ENCODE measurements around the gene SRD5A3.

The SRD5A3 gene

DNA sequence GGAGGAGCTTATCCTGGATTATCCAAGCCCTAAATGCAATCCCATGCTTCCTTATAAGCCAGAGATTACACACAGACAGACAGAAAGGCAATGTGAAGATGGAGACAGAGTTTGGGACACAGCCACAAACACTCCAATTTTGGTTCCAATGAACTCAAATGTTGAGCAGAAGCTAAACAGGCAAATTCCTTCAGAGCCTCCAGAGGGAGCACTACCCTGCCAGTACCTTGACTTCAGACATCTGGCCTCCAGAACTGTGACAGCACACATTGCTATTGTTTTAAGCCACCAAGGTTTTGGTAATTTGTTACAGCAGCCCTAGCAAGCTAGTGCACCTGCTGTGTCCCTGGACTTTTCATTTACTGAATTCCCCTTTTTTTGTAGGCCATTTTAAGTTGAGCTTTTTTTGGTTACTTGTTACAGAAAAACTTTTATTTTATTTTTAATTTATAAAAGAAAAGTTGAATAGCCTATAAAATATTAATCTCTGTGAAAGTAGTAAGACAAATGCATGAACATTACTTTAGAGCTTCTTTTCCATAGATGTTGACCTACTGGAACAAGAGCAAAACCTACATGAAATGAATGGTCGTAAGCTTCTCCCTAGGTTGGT is 33.4 kb upstream of the SRD5A3 start:
- peak; percentile 80 for TF ChIP-seq CTCF (IDR thresholded peaks at IDR 0.05; ENCODE audit: low read depth, low read length)
- H3K4me3 ChIP-seq (ENCODE audit: low read depth, low read length) = no peak overlapping the region

- no peak overlapping the region for H3K4me3 ChIP-seq (ENCODE audit: low read depth, low read length)
- TF ChIP-seq CTCF (IDR thresholded peaks at IDR 0.05; ENCODE audit: low read depth, low read length) = no peak
Observed at GRCh38 chr4:55314141-55314820, 31.8 kb upstream of the SRD5A3 start.

DNA sequence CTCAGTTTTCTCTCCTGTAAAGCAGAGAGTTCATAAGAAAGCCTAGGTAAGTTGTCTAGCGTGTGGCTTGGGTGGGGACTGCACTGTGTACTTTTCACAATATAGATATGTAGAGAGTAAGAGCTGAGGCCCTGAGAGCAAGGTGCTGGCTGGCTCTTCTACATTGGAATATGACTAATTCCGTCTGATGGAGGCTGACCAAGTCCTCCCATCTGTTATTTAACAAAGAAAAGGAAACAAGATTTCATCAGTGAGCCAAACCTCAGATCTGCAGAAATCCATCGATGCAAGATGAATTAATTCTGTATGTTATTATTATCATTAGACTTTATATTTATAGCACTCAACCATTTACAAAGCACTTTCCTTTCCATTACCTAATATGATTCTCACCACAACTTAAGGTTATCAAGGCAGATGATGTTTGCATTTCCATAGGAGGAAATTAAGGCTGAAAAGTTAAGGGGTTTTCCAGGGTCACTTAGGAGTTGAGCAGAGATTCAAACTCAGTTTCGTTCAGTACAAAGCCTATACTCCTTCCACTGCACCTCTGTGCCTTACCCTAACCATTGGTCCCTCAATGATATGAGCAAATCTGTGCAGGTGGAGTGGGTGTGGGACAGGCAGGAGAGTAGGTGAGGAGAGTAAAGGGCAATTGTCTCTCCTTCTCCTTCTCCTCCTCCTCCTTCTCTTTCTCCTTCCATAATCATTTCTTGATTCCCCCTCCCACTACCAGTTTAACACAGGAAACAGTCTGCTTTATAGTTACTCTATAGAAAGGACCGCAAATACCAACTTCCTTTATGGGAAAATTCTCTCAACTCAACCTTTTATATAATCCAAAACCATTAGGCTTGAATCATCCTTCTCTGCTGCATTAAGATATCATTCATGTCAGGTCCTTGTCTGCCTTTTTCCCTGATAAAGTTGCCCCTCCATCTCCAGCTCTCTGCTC is 27.6 kb upstream of the SRD5A3 start:
- H3K4me3 ChIP-seq (ENCODE audit: low read depth, low read length) = no peak overlapping the region
- no peak for TF ChIP-seq CTCF (IDR thresholded peaks at IDR 0.05; ENCODE audit: low read depth, low read length)

DNA sequence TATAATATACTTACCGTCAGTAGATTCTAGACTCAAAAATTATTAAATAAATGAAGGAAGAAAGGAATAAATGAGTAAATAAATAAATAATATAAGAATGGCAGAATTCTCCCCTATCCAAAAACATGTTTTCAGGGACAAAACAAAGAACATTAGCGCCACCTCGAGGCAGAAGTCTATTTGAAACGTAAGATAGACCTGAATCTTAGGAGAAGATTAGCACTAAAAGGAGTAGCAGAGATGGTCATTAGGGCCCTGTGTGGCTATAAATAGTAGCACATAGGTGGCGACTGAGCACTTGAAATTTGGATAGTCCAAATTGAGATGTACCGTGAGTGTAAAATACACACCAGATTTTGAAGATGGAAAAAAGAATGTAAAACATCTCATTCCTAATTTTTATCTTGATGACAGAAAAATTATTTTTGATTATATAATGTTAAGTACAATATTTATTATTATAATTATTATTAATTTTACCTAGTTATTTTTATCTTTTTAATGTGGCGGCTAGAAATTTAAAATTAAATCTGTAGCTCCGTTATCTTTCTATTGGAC is 24.3 kb upstream of the SRD5A3 start:
- TF ChIP-seq CTCF (IDR thresholded peaks at IDR 0.05; ENCODE audit: low read depth, low read length) = peak; percentile 44; the same call in 1 of the 2 replicates
- no peak overlapping the region for H3K4me3 ChIP-seq (ENCODE audit: low read depth, low read length)

DNA sequence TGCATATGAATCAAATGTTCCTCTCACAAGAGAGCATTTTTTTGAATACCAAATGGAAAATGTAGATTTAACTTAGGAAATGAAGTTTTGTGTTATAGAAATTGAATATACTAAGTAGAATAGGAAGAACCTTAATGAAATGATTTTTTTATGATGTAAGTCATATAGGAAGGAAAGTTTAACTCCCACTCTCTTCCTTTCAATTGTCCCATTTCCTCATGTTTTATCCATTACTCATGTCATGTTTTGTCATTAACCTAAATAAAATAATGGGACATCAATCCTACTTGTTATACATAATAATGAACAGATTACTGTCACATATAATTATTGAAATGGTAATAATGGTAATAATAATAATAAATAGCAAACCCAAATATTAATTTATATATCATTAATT is 22.7 kb upstream of the SRD5A3 start:
- TF ChIP-seq CTCF (IDR thresholded peaks at IDR 0.05; ENCODE audit: low read depth, low read length) = no peak
- H3K4me3 ChIP-seq (ENCODE audit: low read depth, low read length) = no peak overlapping the region

DNA sequence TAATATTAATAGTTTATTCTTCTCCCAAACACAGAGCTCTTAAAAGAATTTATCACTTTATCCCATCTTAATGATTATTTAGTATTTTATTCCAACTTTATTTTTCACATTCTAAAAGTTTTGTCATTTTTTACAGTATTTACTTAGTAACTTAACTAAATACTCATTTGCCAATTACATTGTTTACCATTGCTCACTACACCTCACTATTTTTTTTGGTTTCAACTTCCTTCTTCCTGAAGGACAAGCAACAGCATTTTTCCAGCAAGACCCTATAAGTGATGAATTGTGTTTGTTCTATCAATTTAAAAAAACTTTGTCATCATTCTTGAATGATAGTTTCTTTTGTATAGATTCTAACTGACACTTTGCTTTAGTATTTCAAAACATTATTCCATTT is 19.4 kb upstream of the SRD5A3 start:
- H3K4me3 ChIP-seq (ENCODE audit: low read depth, low read length) = no peak overlapping the region
- no peak for TF ChIP-seq CTCF (IDR thresholded peaks at IDR 0.05; ENCODE audit: low read depth, low read length)
